Superior temporal gyrus (tissue), 1 donor: Measurements from ENCODE around the gene SLC39A7.

Experiments
- DNase-seq: peaks from one replicate; pipeline ENCODE4 v3.0.0-alpha.2; 2016; ENCODE audit errors: extremely low spot score

SLC39A7 gene

DNA sequence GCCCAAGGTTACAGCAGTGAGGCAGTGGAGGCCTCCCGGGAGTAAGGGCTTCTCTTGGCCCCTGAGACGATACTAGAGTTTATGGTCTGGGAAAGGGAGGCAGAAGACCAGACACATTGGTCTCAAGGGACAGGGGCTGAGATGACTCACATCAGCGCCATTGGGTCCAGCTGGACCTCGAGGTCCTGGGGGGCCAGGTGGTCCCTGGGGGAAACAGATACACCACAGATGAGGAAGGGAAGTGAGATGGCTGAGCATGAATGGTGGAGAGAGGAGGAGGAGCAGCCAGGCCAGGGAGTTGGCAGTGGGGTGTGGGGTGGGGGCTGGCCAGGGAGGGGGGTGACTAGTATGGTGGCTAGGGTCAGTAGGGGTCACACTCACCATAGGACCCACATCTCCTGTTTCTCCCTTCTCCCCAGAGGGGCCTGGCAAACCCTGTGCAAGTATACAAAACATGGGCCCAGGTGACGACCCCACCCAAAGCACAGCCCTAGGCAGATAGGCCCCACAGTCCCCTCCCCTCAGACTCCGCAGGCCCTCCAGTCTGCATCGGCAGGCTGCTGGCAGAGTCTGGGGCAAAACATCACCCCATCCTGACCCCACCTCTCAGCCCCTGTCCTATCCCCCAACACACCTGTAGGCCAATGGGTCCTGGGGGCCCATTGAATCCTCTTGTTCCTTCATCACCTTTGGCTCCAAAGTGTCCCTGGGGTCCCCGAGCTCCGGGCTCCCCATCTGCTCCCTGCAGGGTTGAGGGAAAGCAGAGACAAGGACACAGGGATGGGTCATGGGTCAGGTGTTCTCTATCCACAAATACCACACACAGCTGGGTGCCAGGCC lies 30.3 kb upstream of the SLC39A7 start:
- no peak for DNase-seq

GRCh38 chr6:33171016-33171879 lies 29.4 kb upstream of the SLC39A7 start:
- DNase-seq: no peak

DNA sequence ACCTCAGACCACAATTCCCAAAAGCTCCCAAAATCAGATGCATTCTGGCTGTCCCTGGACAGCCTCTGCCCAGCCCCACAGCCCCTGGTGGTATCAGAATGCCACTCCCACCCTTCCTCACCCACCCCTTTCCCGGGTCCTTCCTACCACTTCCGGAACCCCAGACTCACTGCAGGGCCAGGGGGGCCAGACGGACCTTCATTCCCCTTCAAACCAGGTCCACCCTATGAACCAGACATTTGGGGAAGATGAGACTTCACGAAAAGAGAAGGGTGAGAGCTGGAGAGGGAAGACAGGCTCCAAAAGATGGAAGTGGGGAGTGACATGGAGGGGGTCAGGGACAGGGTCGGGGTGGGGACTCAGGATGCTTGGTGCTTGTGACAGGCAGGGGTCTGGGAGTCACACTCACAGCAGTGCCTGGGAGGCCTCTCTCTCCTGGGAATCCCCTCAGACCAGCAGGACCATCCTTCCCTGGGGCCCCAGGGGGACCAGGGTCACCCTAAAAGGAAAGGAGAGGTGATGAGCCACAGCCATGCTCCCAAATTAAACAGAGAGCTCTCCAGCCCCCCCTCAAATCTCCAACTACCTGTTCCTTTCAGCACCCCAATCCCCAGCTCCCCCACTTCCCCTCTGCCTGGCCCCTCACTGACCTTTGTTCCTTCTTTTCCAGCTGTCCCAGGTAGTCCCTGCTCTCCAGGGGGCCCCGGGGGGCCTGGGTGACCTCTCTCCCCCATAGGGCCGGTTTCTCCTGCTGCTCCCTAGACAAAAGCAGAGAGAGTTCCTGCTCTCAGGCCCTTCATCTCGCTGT lies 28.6 kb upstream of the SLC39A7 start:
- DNase-seq: no peak

GRCh38 chr6:33172688-33173534 lies 27.8 kb upstream of the SLC39A7 start:
- DNase-seq: no peak

DNA sequence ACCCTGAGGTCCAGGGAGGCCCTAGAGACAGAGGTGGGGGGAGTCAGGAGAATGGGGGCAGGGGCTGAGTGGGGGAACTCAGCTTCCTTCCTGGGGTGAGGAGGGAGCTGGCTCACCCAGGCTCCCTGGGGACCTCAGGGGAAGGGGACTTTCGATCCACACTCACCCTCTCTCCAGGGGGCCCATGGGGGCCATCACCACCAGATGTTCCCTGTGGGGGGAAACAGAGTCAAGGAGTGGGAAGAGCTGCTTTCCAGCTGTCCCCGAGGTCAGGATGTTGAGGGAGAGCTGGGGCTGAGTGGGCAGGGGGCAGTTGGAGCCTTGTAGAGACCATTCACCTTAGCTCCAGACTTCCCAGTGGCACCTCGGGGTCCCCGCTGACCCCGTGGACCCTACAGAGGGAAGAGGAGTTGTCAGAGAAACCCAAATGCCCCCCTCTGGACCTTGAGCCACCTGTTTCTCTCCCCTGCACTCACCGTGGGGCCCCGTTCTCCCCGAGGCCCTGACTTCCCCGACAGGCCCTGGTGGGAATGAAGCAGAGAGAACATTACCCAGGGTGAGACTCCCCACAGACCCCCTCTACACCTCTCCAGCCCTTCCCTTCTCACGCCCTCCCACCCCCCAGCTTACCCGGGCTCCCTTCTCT lies 27.0 kb upstream of the SLC39A7 start:
- DNase-seq: no peak

- DNase-seq: no peak
Observed at GRCh38 chr6:33174784-33175183, 25.9 kb upstream of the SLC39A7 start.

- no peak for DNase-seq
Observed at GRCh38 chr6:33175436-33176069, 25.1 kb upstream of the SLC39A7 start.

DNA sequence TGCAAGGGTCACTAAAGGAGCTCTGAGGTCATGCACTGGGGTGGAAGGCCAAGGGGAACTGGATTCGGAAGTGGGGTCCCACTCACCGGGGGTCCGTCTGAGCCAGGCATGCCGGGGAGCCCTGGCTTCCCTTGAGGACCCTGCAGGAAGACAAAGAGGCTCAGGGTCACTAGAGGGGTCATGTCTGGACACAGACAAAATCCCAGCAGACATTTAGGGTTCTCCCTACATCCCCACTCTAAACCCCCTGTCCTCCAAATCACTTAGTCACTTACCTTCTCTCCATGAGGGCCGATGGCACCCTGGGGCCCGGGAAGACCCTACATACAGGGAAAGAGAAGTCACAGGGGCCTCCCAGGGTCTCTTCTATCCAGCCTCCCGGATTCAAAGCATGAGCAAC lies 23.8 kb upstream of the SLC39A7 start:
- no peak for DNase-seq

DNA sequence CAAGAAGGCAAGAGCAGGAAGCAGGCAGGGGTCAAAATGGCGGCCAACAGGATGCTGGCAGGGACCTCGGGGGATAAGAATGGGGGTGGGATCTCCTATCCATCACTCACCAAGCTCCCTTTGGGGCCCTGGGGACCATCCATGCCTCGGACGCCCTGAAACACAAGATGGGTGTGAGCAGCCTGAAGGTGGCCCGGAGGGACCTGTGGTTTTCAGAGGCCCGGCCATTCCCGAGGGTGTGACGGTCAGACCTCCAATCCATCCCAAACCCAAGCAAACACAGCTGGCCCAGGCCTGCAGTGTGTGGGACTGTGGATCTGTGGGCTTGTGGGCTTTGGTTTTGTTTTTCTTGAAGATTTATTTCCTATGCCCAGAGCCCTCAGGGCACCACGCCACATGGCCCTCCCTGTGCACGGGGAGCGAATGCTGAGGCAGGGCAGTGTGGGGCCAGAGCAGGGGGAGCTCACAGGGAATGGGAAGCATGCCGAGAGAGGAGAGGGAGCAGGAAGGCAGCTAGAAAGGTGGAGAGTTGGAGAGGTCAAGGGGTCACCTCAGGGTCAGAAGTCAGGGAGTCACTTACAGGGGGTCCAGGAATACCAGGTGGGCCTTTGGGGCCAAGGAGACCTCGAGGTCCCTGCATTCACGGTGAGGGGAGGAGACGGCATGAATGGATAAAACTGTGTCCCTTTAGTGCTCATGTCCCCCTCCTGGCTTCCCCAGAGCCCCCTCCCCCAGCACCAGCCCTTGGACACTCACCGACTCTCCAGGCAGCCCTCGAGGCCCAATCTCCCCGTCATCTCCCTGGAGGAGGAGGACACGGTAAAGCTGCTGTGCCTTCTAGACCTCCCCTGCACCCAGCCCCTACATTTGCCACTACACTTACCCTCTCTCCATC lies 22.9 kb upstream of the SLC39A7 start:
- DNase-seq: no peak

DNA sequence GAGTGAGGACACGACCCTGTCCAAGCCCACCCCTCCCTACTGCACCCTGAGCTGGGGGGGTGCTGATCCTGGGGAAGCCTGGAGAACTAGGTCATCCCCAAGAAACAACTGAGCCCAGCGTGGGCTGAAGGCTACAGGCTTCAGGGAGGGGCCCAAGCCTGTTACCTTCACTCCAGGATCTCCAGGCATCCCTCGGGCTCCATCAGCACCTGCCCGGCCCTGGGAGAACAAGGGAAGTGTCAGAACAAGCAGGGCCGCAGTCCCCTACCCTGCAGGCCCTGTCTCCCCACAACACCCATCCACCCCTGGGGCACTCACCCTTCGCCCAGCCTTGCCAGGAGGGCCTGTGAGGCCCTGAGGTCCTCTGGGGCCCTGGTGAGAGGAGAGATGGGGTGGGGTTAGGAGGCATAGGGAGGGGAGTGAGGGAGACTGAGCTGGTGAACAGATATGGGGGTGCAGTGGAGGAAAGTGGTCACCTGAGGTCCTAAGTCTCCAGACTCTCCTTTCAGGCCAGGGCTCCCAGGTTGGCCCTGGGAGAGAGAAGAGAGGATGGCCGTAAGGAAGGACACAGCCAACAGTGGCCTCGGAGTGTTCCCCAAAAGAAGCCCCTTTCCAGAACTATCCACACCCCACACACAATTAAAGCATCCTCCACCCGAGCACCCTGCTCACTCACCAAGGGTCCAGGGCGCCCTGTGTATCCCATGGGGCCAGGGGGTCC lies 21.8 kb upstream of the SLC39A7 start:
- DNase-seq: no peak

DNA sequence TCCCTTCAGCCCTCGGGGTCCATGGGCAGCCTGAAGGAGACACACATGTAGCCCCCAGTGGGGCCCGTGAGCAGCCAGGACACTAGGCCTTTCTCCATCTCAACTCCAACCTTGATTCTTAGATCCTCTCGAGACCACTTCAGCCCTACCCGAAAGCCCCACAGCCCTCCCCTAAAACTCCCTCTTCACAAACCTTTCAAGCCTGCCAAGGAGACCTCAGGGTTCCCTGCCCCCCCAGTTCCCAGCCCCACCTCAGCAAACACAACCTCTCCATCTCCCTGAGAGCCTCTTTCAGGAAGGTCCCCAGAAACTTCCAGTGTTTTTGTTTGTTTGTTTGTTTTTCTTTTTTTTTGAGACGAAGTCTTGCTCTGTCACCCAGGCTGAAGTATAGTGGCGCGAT lies 19.5 kb upstream of the SLC39A7 start:
- DNase-seq: no peak

DNA sequence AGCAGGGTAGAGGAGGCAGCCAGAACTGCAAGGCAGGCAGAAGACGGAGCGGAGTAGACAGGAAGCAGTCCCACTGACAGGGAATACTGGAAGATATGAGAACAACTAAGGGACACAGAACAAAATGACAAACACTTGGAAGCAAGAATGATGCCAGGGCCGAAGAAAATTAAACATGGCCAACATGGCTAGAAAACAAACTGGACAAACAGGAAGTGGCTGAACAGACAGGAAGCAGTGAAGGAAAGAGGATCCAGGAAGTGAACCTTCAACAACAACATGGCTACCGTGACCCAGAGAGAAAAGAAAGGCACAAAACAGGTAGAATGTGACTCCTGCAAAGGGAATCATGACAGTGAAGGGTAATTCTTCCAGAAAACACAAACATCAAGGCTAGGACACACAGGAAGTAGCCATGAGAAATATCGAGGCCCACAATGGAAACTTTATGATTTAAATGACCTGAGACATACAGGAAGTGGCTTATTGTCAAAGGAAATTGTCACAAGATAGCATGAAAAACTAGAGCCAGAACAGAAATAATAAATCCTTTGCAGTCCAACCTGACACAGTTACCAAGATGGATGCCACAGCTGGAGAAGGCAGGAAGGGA lies 17.5 kb upstream of the SLC39A7 start:
- DNase-seq: no peak

GRCh38 chr6:33185190-33185589 lies 15.5 kb upstream of the SLC39A7 start:
- no peak for DNase-seq

DNA sequence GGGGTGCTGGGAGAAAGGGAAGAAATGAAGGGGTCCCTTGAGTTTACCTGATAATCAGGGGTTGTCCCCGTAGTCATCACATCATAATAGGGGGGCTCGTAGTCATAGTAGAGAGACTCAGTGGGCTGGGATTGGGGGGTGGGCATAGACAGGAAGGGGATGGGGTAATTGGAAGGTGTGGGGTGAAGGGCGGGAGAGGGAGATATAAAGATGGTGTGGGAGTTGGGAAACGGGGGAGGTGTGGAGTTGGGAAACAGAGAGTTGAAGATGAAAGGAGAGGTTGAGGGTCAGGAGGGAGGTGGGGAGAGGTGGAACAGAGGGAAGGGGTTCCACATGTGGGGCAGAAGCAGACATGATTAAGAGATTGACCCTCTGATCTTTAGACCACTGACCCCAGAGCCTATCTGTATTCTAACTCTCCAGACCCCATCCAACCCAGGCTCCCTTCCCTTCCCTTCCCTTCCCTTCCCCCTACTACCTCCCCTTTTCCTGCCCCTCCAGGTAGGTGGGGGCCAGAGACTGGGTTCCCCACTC lies 14.9 kb upstream of the SLC39A7 start:
- no peak for DNase-seq

GRCh38 chr6:33187809-33188208 lies 12.9 kb upstream of the SLC39A7 start:
- no peak for DNase-seq

- DNase-seq: no peak
Observed at GRCh38 chr6:33189164-33189563, 11.5 kb upstream of the SLC39A7 start.

GRCh38 chr6:33189625-33190448 lies 10.8 kb upstream of the SLC39A7 start:
- DNase-seq: no peak
